Activated CD4-positive, alpha-beta T cell treated with anti-CD3 and anti-CD28 coated beads for 36 hours (primary cell): ENCODE measurements around the gene TAOK3. TPM values are rescaled to one million over a fixed set of nuclear protein-coding genes. Genes with fewer than 3 reads are reported as not detected.

Experiments
- ATAC-seq: fragments of 200-7000 bp; cut with Tn5 transposase; one replicate; pipeline ENCODE4 v1.10.0; 2021; ENCODE audit warnings: mild to moderate bottlenecking, moderate library complexity
- CTCF ChIA-PET: fragments of 350-600 bp; sonication (Branson Sonifier 250); formaldehyde crosslinking; loops from one replicate; lab custom pipeline; 2021; ENCODE audit warnings: antibody characterized with exemption; lab: Charles Lee
- POLR2A ChIA-PET: fragments of 350-600 bp; sonication (Branson Sonifier 250); formaldehyde crosslinking; loops from one replicate; lab custom pipeline; 2021; ENCODE audit warnings: antibody characterized with exemption, inconsistent platforms; lab: Charles Lee
- DNase-seq: peaks from one replicate; pipeline ENCODE4 v3.0.0-alpha.2; 2020
- H3K27ac Mint-ChIP-seq: one replicate; pipeline ENCODE4 v1.8.0; 2021; ENCODE audit warnings: mixed read lengths
- H3K27me3 Mint-ChIP-seq: one replicate; pipeline ENCODE4 v1.8.0; 2021; ENCODE audit warnings: mixed read lengths
- H3K36me3 Mint-ChIP-seq: one replicate; pipeline ENCODE4 v1.8.0; 2021; ENCODE audit warnings: low read depth, mixed read lengths
- H3K4me1 Mint-ChIP-seq: one replicate; pipeline ENCODE4 v1.8.0; 2021; ENCODE audit warnings: mixed read lengths
- H3K4me3 Mint-ChIP-seq: one replicate; pipeline ENCODE4 v1.8.0; 2021; ENCODE audit warnings: mild to moderate bottlenecking, moderate library complexity, mixed read lengths
- H3K9me3 Mint-ChIP-seq: one replicate; pipeline ENCODE4 v1.8.0; 2021; ENCODE audit warnings: low read depth, mixed read lengths
- intact Hi-C, 2 experiments: fragments of 100-400 bp; cut with DNase I in 1 of 2; cut with micrococcal nuclease in 1 of 2; formaldehyde crosslinking; loops; one replicate each; pipeline versions ENCODE4 v1.14.2 to v1.15.1; 2022 to 2024; cut with DNase I, micrococcal nuclease
- total RNA-seq, 2 experiments: library from RNA; stranded (reverse); gene quantifications; one replicate each; pipeline ENCODE4 v1.2.3, GENCODE V29; 2021

Gene TAOK3
- total RNA-seq, 2 experiments from 2014 or later = 49.4 to 51.1 TPM

GRCh38 chr12:118213452-118213851 is 159.3 kb downstream of the TAOK3 start:
- POLR2A ChIA-PET = no interaction called here
- CTCF ChIA-PET = no interaction called here
- no peaks in the 10 kb centered on the region for H3K4me1 Mint-ChIP-seq
- H3K36me3 Mint-ChIP-seq = peaks cover 12% of the 10 kb centered on the region
- intact Hi-C loops = no loop called here
- H3K4me3 Mint-ChIP-seq = no peak overlapping the region
- no peaks in the 10 kb centered on the region for H3K9me3 Mint-ChIP-seq
- ATAC-seq (no peak), DNase-seq (no peak)
- H3K27me3 Mint-ChIP-seq = no peaks in the 10 kb centered on the region
- no peak overlapping the region for H3K27ac Mint-ChIP-seq

DNA sequence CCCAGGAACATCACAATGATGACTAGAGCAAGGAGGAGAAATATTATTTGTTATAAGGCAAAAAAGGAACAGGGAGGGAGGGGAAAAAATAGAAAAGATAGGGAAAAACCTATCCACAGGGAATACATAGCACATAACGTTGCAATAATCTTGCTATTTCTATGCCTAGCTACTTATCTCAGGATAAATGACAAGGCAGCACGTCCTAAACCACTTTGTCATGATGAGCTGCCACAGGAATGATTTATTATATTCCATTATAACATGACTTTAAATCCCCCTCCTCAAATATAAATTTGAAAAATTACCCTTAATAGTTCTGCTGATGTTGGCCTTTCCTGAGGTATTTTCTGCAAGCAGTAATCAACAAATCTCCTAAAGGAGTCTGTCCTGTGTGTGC is 160.1 kb downstream of the TAOK3 start:
- H3K27me3 Mint-ChIP-seq = no peaks in the 10 kb centered on the region
- no peak overlapping the region for H3K27ac Mint-ChIP-seq
- no peaks in the 10 kb centered on the region for H3K4me1 Mint-ChIP-seq
- intact Hi-C loops = no loop called here
- H3K9me3 Mint-ChIP-seq = no peaks in the 10 kb centered on the region
- DNase-seq (no peak), ATAC-seq (no peak)
- peaks cover 12% of the 10 kb centered on the region for H3K36me3 Mint-ChIP-seq
- ChIA-PET POLR2A (no interaction called here), CTCF (interaction anchor here (0.6 kb wide), 1 partner anchor 528 kb away, joined by 4 read pairs; no protein-coding TSS in a partner anchor)
- no peak overlapping the region for H3K4me3 Mint-ChIP-seq

- ATAC-seq = peak; percentile 16
- CTCF ChIA-PET = no interaction called here
- Mint-ChIP-seq H3K9me3 (no peaks in the 10 kb centered on the region), H3K36me3 (no peaks in the 10 kb centered on the region), H3K27me3 (no peaks in the 10 kb centered on the region), H3K4me3 (no peak overlapping the region), H3K4me1 (peaks cover 5% of the 10 kb centered on the region), H3K27ac (no peak overlapping the region)
- DNase-seq = no peak
- POLR2A ChIA-PET = no interaction called here
- intact Hi-C loops = no loop called here
Measured at GRCh38 chr12:118206107-118206412, 166.6 kb downstream of the TAOK3 start.

- H3K36me3 Mint-ChIP-seq = peaks cover 17% of the 10 kb centered on the region
- H3K4me1 Mint-ChIP-seq = no peaks in the 10 kb centered on the region
- H3K9me3 Mint-ChIP-seq = no peaks in the 10 kb centered on the region
- intact Hi-C loops = no loop called here
- ChIA-PET CTCF (interaction anchor here (1.2 kb wide), 1 partner anchor 11 kb away, joined by 4 read pairs; no protein-coding TSS in a partner anchor), POLR2A (no interaction called here)
- no peak overlapping the region for H3K27ac Mint-ChIP-seq
- no peak overlapping the region for H3K4me3 Mint-ChIP-seq
- no peak for DNase-seq
- H3K27me3 Mint-ChIP-seq = no peaks in the 10 kb centered on the region
- no peak for ATAC-seq
Measured at GRCh38 chr12:118193958-118194357, 178.7 kb downstream of the TAOK3 start.

DNA sequence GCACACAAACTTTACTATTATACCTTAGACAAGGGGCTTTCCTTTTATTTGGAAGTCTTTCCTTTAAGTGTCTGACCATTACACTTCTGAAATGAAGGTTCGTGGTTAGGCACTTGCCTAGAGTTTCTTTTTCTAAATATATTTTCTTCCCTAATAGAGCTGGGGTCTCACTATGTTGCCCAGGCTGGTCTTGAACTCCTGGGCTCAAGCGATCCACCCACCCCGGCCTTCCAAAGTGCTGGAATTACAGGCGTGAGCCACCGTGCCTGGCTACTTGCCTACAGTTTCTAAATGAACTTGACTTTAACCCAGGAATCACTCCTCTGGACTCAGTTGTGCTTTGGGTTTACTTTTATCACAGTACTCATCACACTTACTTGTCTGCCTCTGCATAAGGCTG is 179.2 kb downstream of the TAOK3 start:
- intact Hi-C loops = no loop called here
- POLR2A ChIA-PET = no interaction called here
- ATAC-seq (no peak), DNase-seq (no peak)
- H3K27ac Mint-ChIP-seq = no peak overlapping the region
- no peaks in the 10 kb centered on the region for H3K9me3 Mint-ChIP-seq
- H3K27me3 Mint-ChIP-seq = no peaks in the 10 kb centered on the region
- H3K4me1 Mint-ChIP-seq = peaks cover 2% of the 10 kb centered on the region
- no peak overlapping the region for H3K4me3 Mint-ChIP-seq
- peaks cover 15% of the 10 kb centered on the region for H3K36me3 Mint-ChIP-seq
- CTCF ChIA-PET = interaction anchor here (1.7 to 1.8 kb wide), 2 partner anchors 10 to 12 kb away, joined by 4 to 8 read pairs; no protein-coding TSS in a partner anchor

DNA sequence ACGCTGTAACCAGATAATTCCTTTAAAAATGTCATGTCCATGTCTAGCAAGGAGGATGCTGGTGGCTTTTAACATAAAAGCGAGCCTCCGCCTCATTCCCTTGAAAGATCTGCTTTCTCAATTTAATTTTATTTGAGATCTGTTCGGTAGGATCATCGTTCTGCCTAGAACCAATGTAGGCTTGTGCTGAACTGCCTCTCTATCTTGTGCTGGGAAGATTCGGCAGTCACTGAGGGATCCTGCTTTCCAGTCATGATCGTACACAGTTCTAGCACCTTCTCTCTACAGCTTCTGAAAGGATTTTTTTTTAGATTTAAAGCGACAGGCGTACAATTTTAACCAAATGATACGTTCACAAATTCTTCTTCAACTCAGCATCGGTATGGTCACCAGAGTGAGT is 182.4 kb downstream of the TAOK3 start:
- H3K36me3 Mint-ChIP-seq = peaks cover 6% of the 10 kb centered on the region

DNA sequence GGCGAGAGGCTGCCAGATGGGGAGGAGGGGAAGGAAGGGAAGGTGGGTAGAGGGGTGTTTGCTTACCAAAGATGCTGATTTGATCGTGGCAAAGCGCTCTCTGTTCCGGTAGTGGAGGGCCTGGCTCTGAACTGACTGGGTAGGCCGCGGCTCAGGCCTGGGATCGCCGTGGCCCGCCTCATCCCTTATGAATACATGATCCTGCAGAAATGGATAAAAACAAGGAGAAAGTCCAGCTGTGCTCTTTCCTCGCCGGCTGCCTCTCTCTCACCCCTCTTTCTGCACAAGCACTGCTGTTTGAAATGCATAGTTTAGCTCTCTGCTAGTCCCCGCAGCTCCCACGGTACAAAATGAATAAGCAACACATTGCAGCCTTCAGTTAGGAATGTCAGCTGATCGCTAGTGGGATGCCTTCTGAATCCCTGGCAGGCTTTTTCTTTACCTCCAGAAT is 182.9 kb downstream of the TAOK3 start:
- Mint-ChIP-seq H3K4me3 (no peak overlapping the region), H3K27ac (no peak overlapping the region), H3K4me1 (peaks cover 18% of the 10 kb centered on the region), H3K9me3 (no peaks in the 10 kb centered on the region), H3K36me3 (peaks cover 6% of the 10 kb centered on the region), H3K27me3 (no peaks in the 10 kb centered on the region)
- intact Hi-C loops = no loop called here
- DNase-seq = no peak
- CTCF ChIA-PET = interaction anchor here (1.1 kb wide), 1 partner anchor 8 kb away, joined by 3 read pairs; no protein-coding TSS in a partner anchor
- POLR2A ChIA-PET = no interaction called here
- ATAC-seq = no peak

More for the DNA sequence above, 182.4 kb downstream of the TAOK3 start:
- H3K4me1 Mint-ChIP-seq = peaks cover 18% of the 10 kb centered on the region
- H3K4me3 Mint-ChIP-seq = no peak overlapping the region
- H3K9me3 Mint-ChIP-seq = no peaks in the 10 kb centered on the region
- ATAC-seq = no peak
- intact Hi-C loops = no loop called here
- H3K27me3 Mint-ChIP-seq = no peaks in the 10 kb centered on the region
- DNase-seq = no peak
- POLR2A ChIA-PET = no interaction called here
- H3K27ac Mint-ChIP-seq = no peak overlapping the region
- CTCF ChIA-PET = interaction anchor here (1.1 kb wide), 1 partner anchor 9 kb away, joined by 3 read pairs; no protein-coding TSS in a partner anchor

GRCh38 chr12:118188690-118189371 is 183.9 kb downstream of the TAOK3 start:
- no peaks in the 10 kb centered on the region for H3K9me3 Mint-ChIP-seq
- peaks cover 18% of the 10 kb centered on the region for H3K4me1 Mint-ChIP-seq
- POLR2A ChIA-PET = no interaction called here
- no peak for DNase-seq
- ATAC-seq = no peak
- no peak overlapping the region for H3K27ac Mint-ChIP-seq
- H3K4me3 Mint-ChIP-seq = no peak overlapping the region
- CTCF ChIA-PET = no interaction called here
- H3K36me3 Mint-ChIP-seq = peaks cover 2% of the 10 kb centered on the region
- H3K27me3 Mint-ChIP-seq = no peaks in the 10 kb centered on the region
- intact Hi-C loops = no loop called here

- Mint-ChIP-seq H3K4me3 (no peak overlapping the region), H3K36me3 (peaks cover 2% of the 10 kb centered on the region), H3K4me1 (peaks cover 18% of the 10 kb centered on the region), H3K27ac (peak overlapping the region; percentile 59), H3K27me3 (no peaks in the 10 kb centered on the region), H3K9me3 (no peaks in the 10 kb centered on the region)
- POLR2A ChIA-PET = no interaction called here
- intact Hi-C loops = no loop called here
- no peak for DNase-seq
- CTCF ChIA-PET = interaction anchor here (1.1 kb wide), 1 partner anchor 12 kb away, joined by 3 read pairs; no protein-coding TSS in a partner anchor
- ATAC-seq = no peak
Measured at GRCh38 chr12:118187751-118188435, 184.8 kb downstream of the TAOK3 start.

DNA sequence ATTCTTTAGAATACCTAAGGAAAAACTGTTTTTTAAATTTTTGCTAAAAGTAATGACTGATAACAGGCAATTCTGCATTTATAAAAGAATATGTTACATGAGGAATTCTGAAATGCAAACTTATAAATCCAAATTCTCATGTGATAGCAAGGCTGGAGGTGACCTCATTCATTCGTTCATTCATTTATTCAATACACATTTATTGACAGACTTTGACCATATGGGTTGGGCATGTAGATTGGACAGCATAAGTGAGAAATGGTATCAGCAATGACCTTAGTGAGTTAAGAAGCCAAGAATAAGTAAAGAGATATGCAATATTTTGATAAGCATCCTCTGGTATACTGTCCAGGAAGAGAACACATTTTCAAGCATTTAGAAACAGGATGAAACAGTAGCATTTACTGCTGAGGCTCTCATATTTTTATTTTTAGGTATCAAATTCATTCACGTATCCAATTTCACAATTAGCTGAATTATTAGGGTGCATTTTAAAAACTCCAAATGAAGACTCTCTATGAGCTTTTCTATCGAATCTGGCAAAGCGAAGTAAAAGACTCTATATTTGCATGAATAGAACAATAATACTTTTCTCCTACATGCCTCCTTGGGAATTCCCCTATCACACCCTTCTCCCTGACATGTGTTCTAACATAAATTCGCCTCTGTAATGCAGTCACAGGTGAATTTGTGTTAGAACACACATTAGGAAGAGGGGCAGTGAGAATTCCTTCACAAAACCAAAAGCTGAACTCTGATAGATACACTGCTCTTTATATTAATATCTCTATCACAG is 186.9 kb downstream of the TAOK3 start:
- no peak overlapping the region for H3K27ac Mint-ChIP-seq

DNA sequence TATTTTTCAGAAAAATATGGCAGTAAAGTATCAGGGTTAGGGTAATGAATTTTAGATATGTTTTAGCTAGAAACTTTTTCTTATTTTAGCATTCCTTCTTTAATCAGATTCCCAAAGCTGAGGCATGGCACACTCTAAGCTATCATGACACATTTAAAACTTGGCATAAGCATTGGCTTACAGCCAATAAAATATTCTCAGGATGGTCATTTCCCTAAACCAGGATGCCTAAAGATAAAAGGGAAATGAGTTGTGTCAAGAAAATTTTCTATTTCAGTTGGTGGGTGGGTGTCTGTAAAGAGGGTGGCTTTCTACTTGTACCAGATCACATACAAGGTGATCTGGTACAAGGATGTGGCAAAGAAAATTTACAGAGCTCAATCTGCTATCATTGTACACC is 189.0 kb downstream of the TAOK3 start:
- H3K4me3 Mint-ChIP-seq = no peak overlapping the region
- POLR2A ChIA-PET = no interaction called here

More for the DNA sequence above, 186.9 kb downstream of the TAOK3 start:
- intact Hi-C loops = no loop called here
- Mint-ChIP-seq H3K4me1 (peaks cover 21% of the 10 kb centered on the region), H3K36me3 (peaks cover 7% of the 10 kb centered on the region), H3K4me3 (no peak overlapping the region), H3K9me3 (no peaks in the 10 kb centered on the region), H3K27me3 (no peaks in the 10 kb centered on the region)
- POLR2A ChIA-PET = no interaction called here
- no peak for ATAC-seq
- CTCF ChIA-PET = interaction anchor here (0.7 to 5.2 kb wide), 7 partner anchors 17 to 190 kb away, joined by 3 to 24 read pairs (median 3); partner anchors contain the start of gene SUDS3
- DNase-seq = no peak

More for the DNA sequence above, 189.0 kb downstream of the TAOK3 start:
- Mint-ChIP-seq H3K9me3 (no peaks in the 10 kb centered on the region), H3K36me3 (peaks cover 16% of the 10 kb centered on the region), H3K27me3 (no peaks in the 10 kb centered on the region), H3K27ac (no peak overlapping the region), H3K4me1 (peaks cover 21% of the 10 kb centered on the region)
- DNase-seq (no peak), ATAC-seq (no peak)
- intact Hi-C loops = loop anchor here in 1 of 2 experiments (5.0 kb wide), 1 partner anchor 174 kb away; no protein-coding TSS in a partner anchor
- CTCF ChIA-PET = interaction anchor here (0.6 to 5.3 kb wide), 12 partner anchors 8 to 193 kb away, joined by 3 to 39 read pairs (median 5); partner anchors contain the start of gene SUDS3
